Measurements from ENCODE around the gene PTPRN2.

Gene PTPRN2

GRCh38 chr7:157772486-157773130 is 815.0 kb downstream of the PTPRN2 start:
- no peak for DNase-seq

DNA sequence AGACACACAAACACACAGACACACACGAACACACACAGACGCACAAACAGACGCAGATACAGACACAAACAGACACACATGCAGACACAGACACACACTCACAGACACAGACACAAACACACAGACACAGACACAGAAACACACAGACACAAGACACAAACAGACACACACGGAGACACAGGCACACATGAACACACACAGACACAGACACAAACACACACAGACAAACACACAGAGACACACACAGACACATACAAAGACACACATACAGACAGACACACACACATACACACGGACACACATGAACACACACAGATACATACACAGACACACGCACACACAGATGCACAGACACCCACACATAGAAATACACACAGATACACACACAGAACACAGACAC is 815.9 kb downstream of the PTPRN2 start:
- DNase-seq = no peak

DNA sequence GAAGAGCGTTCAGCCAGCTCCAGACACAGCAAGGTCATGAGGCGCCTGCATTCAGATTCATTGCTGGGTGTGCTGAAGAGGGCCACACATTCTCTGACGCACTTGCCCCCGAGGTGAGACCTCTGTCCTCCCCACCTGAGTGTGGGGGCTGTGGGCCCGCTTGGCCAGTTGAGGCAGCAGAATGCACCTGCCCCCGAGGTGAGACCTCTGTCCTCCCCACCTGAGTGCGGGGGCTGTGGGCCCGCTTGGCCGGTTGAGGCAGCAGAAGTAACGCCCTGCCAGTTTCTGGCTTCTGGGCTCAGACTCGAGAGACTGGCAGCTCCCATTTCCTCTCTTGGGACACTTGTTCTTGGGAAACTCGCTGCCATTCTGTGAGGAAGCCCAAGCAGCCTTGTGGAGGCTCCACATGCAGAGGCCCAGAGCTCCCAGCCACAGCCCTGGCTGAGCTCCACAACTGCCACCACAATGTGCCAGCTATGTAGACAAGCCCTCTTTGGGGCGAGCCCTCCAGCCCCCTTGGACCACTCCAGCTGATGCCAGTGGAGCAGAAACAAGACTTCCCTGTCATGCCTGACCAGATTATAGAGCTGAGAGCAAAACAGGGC is 816.8 kb downstream of the PTPRN2 start:
- no peak for DNase-seq

DNA sequence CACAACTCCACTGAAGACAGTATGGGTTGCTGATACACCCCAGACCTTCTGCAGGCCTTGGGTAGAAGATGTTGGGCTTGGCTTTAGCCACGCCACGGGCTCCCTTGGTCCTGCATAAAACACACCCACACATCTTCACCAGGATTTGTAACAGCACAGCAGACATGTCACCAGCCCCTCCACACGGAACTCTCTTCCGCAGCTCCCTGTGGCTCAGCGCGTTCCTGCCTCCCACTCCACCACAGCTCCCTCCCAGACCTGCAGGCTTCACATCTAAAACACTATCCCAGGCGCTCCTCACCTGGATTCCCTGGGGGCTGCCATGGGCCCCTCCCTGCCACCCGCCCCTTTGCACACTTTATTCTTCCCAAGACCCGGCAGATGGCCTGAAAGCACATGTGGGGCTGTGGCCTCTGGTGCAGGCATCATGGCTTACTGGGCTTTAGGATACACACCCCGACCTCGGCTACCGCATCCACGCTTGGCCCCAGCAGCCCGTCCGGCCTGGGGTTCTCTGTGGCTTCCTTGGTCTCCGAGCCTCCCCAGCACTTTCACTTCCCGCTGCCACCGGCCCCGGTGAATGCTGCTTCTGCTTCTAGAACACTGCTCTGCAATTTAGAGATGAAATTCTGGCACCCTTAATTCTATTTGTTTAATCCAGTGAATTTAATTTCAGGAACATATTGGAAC is 818.0 kb downstream of the PTPRN2 start:
- DNase-seq = no peak

GRCh38 chr7:157769086-157769485 is 818.5 kb downstream of the PTPRN2 start:
- no peak for DNase-seq

DNA sequence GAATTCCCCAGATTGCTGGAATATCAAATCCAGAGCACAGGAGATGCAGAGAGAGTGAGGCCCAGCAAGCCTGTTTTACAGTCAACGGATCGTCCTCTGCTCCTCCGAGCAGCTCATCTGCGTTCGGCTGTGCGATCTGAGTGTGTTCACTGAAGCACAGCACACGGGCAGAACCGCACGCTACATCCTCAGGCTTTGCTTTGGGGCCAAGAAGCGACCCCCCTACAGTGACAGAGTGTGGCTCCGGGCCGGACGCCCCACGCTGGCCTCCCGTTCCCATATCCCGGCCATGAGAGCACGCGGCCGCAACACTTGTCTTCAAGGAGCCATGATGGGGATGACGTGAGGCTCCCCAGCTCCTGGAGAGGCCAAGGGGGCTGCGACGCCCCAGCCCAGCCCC is 819.4 kb downstream of the PTPRN2 start:
- DNase-seq = no peak

GRCh38 chr7:157767506-157768197 is 820.0 kb downstream of the PTPRN2 start:
- DNase-seq = no peak

DNA sequence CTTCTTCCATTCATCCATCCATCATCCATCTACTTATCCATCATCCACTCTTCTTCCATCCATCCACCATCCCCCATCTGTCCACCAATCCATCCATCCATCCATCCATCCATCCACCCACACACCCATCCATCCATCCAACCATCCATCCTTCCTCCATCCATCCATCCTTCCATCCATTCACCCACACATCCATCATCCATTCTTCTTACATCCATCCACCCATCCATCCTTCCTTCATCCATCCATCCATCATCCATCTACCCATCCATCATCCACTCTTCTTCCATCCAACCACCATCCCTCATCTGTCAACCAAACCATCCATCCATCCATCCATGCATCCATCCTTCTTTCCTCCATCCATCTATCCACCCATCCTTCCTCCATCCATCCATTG is 821.5 kb downstream of the PTPRN2 start:
- DNase-seq = no peak

DNA sequence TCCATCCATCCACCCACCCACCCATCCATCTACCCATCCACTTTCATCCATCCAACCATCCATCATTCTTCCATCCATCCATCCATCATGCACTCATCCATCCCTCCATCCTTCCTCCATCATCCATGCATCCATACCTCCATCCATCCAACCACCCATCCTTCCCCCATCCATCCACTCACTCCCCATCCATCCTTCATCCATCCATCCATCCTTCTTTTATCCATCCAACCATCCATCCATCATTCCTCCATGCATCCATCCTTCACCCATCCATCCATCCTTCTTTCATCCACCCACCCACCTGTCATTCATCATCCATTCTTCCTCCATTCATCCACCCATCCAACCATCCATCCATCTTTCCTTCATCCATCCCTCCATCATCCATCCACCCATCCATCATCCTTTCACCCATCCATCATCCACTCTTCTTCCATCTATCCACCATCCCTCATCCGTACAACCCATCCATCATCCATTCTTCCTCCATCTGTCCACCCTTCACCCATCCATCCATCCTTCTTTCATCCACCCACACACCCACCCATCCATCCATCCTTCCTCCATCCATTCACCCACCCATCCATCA is 822.6 kb downstream of the PTPRN2 start:
- DNase-seq = no peak

GRCh38 chr7:157764193-157764592 is 823.4 kb downstream of the PTPRN2 start:
- no peak for DNase-seq

- DNase-seq = no peak
These were observed 824.2 kb downstream of the PTPRN2 start for GRCh38 chr7:157763279-157764000.

DNA sequence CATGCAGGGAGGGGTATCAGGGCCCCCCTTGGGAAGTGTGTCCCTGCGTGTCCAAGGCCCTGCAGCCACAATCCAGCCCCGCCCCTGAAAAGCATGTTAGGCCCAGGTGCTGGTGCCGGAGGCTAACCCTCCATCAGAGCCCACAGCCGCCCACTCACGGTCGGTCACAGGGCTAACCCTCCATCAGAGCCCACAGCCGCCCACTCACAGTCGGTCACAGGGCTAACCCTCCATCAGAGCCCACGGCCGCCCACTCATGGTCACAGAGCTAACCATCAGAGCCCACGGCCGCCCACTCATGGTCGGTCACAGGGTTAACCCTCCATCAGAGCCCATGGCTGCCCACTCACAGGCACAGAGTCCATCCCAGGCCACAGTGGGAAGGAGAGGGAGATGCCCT is 824.8 kb downstream of the PTPRN2 start:
- DNase-seq = no peak

- DNase-seq = no peak
These were observed 827.5 kb downstream of the PTPRN2 start for GRCh38 chr7:157760004-157760730.

DNA sequence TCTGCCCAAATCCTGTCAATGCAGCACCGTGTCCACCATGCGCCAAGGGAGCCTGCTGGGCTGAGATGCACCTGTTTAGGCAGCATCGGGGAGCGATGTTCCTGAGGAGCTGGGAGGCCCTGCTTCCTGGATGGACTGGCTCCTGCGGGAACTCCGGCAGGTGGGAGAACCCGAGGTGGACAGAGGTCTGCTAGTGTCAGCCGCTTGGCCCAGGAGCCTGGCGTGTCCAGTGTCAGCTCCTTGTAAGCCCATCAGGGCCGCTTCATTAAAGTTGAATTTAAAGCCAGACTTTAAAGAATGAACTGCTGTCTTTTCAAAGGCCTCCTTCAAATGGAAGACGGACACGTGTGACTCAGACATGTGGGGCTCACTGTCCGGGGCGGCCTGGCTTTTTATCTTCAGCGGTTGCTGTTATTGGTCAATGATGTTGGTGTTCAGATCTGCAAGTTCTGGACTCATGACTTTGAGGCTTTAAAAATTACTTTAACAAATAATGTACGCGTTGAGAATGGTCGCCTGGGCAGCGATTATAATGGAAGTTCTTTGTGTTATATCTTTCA is 828.3 kb downstream of the PTPRN2 start:
- DNase-seq = no peak

GRCh38 chr7:157758468-157759245 is 829.0 kb downstream of the PTPRN2 start:
- no peak for DNase-seq

- no peak for DNase-seq
These were observed 829.7 kb downstream of the PTPRN2 start for GRCh38 chr7:157757776-157758467.

- no peak for DNase-seq
These were observed 830.4 kb downstream of the PTPRN2 start for GRCh38 chr7:157757211-157757610.

- DNase-seq = no peak
These were observed 831.9 kb downstream of the PTPRN2 start for GRCh38 chr7:157755741-157756140.

- no peak for DNase-seq
These were observed 833.2 kb downstream of the PTPRN2 start for GRCh38 chr7:157754416-157754790.

Measured in effector CD4-positive, alpha-beta T cell (primary cell).